Fibroblast of skin of scalp (primary cell): ENCODE measurements around the gene AKR1B15. TPM values are rescaled to one million over a fixed set of nuclear protein-coding genes. Genes with fewer than 3 reads are reported as not detected.
A peak's percentile ranks its signal among the peaks of the same experiment; 100 is the strongest.
"Not testable (repeated sequence)": the region's sequence is repeated elsewhere in the genome, so short reads cannot be mapped to it uniquely, and the experiment has no call there.

Experiments used
- DNase-seq: peaks from one replicate; pipeline ENCODE4 v3.0.0-alpha.2; 2013
- polyA plus RNA-seq, 2 experiments: library from polyadenylated mRNA; unstranded; fragments of 120-200 nt; gene quantifications; one replicate each; pipeline ENCODE4 v1.2.1, GENCODE V29; 2013; ENCODE audit not compliant: insufficient read length in 2 of 2

Gene AKR1B15
- not detected for polyA plus RNA-seq (2013, experiment 1 of 2; ENCODE audit: insufficient read length)
- not detected for polyA plus RNA-seq (2013, experiment 2 of 2; ENCODE audit: insufficient read length)

DNA sequence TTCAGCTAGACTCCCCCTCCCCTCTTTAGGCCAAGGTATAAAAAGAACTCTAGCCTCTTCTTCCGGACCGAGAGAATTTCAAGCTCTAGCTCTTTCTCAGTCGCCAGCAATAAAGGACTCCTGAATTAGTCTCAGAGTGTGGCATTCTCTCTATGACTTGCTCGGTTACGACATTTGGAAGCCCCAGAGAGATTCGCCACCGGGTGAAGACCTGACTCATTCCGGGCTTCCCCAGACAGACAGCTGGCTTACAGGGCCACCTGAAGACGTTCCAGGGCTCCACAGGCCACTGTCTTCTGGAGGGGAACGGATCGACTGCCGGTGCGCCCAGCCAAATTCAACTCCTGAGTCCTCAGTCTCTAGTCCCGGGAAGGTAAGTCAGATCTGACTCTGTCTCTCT is at the start of gene AKR1B15:
TSS of gene AKR1B15 (plus strand) at position 234 of the 400 bp plus-strand sequence. CDS start 15,510 bp downstream, outside the sequence.
- DNase-seq = peak; percentile 28

DNA sequence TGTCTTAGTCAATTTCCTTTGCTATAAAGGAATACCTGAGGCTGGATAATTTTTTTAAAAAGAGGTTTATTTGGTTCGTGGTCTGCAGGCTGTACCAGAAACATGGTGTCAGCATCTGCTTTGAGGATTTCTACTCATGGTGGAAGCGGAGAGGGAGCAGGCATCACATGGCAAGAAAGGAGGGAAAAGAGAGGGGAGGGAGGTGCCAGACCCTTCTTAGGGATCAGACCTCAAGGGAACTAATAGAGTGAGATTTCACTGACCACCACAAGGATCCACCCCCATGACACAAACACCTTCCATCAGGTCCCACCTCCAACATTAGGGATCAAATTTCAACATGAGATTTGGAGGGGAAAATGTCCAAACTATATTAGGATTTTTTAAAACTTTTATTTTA is 48.5 kb upstream of the AKR1B15 start:
- DNase-seq = no peak

DNA sequence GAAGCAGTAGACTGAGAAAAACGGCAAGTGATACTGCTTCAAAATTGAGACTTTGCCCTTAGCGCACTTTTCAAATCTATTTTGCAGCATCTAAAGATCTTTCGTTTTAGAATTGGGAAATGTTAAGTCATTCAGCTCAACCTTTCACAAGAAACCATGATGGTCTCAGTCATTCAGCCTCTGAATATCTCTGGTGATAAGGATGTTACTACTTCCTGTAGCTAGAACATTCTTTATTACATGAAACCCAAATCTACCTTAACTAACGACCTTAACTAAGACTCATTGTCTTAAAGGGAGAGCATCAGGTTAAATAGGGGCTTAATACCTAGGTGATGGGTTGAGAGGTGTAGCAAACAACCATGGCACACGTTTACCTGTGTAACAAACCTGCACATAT is 47.9 kb upstream of the AKR1B15 start:
- no peak for DNase-seq

DNA sequence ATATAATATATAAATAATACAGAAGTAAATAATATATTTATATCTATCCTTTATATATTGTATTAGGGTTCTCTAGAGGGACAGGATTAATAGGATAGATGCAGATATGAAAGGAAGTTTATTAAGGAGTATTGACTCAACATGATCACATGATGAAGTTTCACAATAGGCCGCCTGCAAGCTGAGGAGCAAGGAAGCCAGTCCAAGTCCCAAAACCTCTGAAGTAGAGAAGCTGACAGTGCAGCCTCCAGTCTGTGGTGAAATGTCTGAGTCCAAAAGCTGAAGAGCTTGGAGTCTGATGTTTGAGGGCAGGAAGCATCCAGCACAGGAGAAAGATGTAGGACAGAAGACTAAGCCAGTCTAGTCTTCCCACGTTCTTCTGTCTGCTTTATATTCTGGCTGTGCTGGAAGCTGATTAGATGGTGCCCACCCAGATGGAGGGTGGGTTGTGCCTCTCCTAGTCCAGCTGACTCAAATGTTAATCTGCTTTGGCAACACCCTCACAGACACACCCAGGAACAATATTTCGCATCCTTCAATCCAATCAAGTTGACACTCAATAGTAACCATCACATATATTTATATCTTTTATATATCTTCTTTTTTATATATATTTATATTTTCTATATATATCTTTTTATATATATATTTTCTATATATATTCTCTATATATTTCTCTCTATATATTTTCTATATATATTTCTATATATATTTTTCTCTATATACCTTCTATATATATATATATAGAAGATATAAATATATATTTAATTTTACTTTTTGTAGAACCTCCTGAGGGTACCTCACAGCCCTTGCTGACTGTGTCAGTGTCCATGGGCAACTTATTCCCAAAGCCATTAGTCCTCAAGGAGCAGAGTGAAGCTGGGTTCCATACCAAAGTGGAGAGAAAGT is 46.2 kb upstream of the AKR1B15 start:
- DNase-seq = peak; percentile 14

DNA sequence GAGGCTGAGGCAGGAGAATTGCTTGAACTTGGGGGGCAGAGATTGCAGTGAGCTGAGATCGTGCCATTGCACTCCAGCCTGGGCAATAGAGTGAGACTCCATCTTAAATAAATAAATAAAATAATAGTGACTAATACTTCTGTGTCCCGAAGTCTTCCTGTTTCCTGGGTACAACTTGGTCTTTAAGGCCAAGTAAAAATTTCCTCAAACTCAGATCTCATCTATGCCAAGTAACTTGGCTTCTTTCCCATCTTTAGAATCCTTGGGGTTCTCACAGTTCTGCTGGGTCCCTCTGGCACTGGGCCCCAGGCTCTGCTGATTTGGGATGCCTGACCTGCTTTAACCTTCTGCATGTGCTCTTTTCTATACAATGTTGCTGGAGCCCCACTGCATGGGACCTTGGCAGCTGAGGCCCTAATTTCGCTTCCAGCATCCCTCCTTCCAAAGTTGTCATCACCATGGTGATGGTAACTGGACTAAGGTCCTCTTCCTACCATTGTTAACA is 44.2 kb upstream of the AKR1B15 start:
- no peak for DNase-seq

DNA sequence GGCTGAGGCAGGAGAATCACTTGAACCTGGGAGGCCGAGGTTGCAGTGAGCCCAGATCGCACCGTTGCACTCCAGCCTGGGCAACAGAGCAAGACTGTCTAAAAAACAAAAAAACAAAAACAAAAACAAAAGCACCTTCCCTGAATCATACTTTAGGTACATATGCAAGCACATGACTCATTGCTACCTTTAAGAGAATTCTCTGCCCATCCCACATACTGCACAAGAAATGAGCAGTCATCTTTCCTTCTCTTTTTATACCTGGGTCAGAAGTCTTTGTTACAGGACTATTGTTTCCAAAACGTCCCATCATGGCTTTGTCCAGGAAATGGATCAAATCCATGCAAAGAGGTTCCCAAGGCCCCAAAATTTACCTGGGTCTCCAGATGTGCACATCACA is 43.1 kb upstream of the AKR1B15 start:
- DNase-seq = no peak

DNA sequence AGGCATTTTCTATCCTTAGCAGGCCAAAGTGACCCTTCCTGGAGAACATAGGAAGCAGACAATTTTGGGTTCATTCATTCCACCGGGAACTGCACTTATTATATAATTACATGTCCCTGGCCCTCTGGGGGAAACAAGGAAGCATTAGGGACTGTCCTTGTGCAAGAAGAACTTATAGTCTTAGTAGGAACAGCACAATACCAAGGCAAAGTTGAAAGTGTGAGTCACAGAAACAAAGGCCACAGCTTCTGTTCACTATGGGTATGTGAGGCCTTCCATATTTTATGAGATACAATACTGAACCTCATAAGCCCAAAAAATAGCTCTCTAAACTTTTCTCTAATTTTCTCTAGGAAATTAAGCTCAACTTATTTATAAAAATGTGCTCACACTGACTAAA is 39.9 kb upstream of the AKR1B15 start:
- DNase-seq = no peak

DNA sequence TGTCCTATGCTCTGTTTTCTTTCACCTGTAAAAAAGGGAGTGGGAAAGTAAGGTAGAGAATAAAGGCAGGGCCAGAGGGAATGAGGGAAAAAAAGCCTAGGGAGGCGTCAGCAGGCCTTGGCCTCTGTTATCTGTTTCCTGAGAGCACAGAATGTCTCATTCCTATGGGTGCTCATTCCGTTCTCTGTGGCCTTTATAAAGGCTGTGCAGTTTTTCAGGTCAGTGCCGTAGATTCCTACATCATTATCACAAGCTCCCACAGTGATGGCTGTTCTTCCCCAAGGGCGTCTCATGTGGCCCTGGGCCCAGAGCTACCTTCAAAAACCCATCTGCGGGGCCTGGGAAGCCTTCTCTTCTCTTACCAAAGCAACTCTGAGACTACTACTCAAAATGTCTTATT is 38.3 kb upstream of the AKR1B15 start:
- no peak for DNase-seq

DNA sequence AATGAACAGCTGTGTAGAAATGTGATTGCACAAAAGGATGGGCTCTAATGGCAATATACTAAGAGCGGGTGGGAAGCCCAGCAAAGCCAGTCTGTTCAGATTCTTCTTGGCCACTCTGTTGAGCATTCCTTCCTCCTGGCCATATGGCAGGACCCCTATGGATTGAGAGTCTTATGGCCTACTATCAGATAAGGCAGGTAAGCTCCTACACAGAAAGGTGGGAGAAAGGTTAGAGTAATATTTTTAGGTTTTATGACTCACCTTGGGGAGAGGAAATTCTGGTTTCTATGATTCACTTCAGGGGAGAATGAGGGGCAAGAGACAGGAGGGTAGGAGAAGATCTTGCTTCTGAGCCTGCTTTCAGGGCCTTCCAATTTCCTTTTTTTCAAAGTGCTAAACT is 36.6 kb upstream of the AKR1B15 start:
- DNase-seq = no peak

DNA sequence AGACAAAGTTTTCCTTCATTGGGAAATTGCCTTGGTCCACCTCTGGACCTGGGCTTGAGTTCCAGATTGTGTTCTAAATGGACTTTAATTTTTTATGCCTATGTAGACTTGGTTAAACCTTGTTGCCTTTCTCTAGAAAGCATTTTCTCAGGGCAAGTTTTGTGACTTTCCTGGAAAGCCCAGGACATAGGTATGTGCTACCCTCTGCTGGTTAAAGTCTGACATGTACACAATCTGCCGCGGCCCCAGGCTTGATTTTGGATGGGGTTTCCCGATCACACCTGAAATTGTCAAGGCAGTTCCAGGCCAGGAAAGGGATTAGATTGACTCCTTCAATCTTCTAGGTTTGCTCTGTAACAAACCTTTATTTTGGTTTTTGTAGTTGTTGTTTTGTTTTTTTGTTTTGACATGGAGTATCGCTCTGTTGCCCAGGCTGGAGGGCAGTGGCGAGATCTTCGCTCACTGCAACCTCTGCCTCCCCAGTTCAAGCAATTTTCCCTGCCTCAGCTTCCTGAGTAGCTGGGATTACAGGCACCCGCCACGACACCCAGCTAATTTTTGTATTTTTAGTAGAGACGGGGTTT is 35.6 kb upstream of the AKR1B15 start:
- DNase-seq = peak; percentile 50

DNA sequence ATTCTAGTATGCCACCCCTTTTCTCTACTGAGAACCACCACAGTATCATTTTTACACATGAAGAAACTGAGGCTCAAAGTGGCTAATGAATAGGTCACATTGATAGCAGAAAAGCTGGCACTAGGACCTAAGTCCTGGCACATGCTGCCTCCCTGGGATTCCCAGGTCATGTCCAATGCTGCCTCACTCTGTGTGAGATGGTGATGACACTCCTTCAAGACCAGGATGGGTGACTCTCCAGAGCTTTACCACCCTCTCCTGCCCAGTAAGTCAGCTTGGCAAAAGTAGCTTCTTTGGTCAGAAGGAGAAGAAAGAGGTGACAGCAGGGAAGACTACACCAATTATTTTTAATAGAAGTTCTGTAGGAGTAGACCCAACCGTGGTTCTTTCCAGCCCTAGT is 34.8 kb upstream of the AKR1B15 start:
- no peak for DNase-seq

DNA sequence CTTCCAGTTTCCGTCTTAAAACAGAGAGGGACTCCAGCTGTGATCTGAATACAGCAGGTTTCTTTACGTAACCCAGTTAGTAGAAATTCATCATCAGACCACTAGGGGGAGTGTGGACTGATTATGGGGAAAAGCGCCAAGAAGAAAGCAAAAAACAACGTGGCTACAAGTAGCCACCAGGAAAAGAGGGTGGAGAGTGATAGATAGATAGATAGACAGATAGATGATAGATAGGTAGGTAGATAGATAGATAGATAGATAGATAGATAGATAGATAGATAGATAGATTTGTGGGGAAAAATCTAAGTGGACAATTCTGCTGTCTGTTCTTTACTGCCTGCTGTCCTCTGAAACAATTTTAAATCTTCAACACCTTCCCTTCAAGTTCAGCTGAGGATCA is 34.2 kb upstream of the AKR1B15 start:
- DNase-seq = peak; percentile 76

DNA sequence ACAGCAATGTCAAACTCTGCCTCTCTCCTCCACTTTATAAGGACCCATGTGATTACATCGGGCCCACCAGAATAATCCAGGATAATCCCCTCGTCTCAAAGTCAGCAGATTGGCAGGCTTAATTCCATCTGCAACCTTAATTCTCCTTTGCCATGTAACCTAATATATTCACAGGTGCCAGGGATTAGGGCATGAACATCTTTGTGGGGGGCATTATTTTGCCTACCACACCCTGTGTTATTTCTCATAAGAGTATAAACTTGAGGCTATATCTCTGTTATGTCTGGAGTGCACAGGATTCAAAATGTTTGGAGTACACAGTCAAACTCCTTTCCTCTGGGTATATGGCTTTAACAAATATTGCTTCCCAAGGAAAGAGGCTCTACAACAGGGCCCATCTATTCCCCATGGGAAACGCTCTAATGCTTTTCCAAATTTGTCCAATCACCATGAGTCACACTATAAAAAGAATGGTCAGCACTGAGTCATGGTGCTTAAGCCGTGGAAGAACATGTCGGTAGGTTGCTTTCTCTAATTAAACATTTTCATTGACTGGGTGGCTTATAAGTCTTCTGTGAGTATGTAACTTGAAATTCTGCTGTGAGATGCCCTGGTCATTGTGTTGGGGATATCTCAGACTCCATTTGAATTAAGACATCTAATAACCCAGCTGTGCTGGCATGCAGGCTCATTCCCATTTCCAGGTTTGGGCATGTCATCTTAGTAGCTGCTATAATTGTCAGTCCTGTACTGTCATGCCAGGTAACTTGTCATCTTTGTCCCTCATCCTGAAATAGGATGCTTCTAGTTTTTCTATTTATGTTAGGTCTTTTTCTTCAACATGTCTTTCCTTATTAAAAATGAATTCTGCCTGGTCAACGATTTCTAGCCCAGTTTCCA is 33.1 kb upstream of the AKR1B15 start:
- peak; percentile 91 for DNase-seq

DNA sequence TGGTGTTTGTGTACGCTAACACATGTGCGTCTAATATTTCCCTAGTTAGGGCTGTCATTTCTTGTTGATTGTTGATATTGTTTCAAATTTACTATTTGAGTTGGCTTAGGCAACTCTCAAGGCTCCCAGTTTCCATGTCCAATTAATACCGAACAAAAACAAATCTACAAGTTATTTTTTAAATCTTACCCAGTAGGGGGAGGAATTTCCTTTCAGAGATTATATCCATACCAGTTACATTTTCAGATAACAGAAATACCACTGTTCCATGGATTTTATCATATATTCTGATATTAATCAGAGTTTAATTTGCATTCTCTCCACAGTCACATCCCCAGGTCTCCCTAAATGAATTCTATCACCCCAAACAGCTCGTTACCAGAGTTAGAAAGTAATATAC is 28.8 kb upstream of the AKR1B15 start:
- no peak for DNase-seq

DNA sequence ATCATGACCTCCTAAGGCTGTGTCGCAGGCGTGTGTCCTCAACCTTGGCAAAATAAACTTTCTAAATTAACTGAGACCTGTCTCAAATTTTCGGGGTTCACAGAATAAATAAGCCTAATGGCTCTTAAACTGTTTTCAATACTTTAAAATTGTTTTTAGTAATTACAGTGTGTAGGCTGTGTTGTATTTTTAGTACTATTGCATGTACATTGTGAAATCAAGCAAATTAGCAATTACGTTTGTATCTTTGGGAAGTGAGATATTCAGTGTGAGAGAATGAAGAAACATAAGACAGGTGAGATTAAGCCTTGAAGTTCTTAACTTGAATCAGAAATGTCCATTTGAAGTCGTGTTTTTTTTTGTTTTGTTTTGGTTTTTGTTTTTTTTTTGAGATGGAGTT is 26.3 kb upstream of the AKR1B15 start:
- no peak for DNase-seq

DNA sequence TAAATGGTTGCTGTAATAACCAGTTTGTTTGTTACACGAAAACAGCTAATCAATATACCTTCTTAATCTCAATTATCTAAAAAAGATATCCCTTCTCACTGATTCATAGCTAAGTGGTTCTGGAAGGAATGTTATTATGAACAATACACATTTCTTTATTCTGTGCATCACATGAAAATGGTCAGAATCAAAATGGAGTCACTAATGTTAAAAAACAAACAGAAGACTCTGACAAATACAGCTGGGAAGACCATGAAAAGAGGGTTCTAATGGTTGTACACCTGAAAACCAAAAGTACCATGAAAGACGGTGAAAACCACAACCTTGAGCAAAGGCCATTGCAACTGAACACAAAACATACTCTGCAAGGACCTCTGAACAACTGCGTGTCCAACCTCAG is 23.5 kb upstream of the AKR1B15 start:
- not testable (repeated sequence) for DNase-seq

DNA sequence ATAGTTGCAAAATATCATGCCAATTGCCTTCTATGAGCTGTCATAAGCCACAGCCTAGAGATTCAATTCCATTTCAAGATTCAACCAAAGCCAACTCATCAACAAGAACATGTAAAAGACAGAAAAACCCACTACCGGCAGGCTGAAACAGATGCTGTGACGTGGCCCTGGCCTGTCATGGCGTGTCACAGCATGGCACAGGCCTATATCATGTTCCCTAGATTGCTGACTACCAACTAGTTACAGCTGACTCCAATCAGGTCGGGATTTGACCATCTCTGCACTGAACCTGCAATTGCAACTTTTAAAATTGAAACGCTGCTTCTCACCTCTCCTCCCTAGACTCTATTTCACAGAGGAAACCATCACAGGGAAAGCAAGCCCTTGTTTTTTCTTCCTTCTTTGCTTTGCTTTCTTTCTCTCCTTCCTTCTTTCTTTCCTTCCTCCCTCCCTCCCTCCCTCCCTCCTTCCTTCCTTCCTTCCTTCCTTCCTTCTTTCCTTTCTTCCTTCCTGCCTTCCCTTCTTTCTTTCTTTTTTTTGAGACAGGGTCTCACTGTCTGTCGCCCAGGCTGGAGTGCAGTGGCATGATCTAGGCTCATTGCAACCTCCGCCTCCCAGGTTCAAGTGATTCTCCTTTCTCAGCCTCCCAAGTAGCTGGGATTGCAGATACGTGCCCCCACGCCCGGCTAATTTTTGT is 22.2 kb upstream of the AKR1B15 start:
- DNase-seq = not testable (repeated sequence)

DNA sequence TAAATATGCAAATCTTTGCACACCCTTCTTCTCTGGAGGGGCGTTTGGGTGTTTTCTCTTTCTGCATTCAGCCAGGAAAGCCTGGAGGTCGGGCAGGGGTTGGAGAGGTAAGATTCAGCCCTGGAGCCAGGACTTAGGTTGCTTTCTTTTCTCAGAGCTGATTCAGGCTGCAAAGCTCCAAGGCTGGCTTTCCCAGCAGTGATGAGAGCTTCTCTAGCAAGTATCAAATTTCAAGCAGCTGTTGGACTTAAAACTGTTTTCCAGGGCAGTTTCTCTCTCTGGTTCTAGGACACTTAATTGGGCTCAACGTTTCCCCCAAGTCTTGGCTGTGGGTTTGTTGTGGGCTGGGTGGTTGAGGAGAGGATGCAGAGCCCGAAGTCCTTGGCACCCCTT is 20.9 kb upstream of the AKR1B15 start:
- DNase-seq = peak; percentile 43

DNA sequence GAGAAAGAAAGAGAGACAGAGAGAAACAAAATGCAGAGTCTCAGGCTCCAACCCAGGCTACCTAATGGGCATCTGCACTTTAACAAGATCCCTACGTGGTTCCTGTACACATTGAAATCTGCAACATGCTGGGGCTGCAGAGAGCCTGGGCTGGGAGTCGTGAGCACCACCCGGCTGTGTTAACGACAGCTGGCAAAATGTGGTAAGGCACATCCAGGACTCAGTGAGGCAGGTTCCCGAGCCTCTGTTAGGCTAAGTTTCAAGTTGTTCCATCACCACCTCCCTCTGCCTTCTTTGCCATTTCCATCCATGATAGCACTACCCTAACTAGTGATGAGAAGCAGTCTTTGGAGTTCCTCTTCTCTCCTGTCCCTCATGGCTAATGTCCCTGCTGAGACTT is 20.2 kb upstream of the AKR1B15 start:
- DNase-seq = no peak

DNA sequence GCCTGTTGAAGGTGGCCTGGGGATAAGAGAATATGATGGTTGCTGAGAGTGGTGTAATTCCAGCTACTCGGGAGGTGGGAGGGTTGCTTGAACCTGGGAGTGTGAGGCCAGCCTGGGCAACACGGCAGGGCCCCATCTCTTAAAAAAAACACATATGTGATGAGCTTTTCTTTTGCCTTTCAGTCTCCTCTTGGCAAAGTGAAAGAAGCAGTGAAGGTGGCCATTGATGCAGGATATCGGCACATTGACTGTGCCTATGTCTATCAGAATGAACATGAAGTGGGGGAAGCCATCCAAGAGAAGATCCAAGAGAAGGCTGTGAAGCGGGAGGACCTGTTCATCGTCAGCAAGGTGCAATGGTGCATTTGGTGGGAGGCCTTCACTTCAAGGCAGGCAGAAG is 18.4 kb upstream of the AKR1B15 start:
- DNase-seq = no peak

DNA sequence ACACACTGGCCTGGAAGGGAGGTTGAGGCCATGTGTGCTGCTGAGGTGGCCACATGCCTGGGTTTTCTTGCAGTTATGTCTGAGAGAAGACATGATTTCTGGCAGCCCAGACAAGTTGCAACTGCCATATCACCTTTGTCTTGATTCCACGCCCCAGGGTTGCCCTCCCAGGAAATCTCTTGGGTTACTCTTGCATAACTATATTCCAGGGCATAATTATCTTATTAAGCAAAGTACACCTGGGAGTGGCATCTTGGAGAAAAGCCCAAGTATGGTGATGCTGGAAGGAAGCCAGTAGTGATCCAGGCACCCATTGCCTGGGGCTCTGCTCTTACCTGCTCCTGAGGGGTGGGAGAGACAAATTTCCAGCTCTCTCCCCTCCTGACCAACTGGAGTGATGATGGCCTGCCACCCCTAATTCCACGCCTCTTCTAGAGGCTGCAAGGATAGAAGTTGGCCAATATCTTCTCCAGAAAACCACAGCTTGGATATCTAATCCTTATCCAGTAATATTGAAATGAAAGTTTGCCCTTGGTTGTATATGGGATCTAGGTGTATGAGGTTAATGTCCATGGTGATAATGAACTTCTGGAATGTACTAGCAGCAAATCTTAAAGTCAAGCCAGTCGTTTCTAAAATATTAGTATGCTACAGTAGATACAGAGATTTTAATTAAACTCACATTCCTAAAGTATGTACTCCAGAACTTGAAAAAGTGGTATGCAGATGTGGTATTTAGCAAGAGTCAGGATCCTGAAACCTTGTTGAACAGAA is 16.5 kb upstream of the AKR1B15 start:
- no peak for DNase-seq

DNA sequence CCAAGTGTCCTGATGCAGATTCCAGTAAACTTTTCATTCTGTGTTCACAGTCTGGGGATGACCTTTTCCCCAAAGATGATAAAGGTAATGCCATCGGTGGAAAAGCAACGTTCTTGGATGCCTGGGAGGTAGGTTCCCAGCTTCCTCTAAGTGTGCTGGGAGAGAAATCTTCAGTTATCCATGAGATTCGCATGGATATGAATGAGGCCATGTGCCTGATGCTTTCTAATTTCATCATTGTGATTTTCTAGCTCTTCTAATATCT is 16.0 kb upstream of the AKR1B15 start:
- DNase-seq = no peak
